ENCODE measurements around the gene ZNF593OS.

ZNF593OS gene

DNA sequence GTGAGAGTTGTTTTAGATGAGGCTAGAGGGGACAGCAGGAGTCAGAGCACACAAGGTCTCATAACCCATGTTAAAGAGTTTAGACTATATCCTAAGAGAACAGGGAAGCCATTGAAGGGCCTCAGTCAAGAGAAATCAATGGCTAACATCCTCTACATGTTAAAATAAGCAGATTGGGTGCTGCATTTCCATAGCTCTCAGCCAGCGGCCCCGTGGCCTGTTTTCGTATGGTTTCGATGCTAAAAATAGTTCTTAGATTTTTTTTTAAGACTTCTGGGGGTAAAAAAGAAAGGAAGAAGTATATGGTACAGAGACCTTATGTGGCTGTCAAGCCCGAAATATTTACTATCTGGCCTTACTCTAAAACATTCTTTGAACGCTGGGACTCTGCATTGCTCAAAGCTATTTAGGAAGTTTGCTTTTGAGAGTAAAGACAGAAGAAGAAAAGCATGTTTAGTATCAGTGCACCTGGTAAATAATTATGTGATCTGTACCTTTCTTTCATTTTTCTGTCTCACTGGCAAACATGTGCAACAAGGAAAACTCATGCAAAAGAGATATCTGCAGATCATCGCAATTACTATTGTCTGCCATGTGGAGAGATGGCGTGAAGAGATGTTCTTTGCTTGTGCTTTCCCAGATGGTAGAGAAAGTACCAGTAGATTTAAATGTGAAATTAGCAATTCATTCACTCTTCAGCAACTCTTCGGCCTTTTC, 51.6 kb downstream of the ZNF593OS start:
- Histone ChIP-seq H3K4me2 (ENCODE audit: low read length) (peak overlapping the region; percentile 9; the same call in 1 of the 2 replicates), H3K9me3 (ENCODE audit: low read length) (no peaks in the 10 kb centered on the region), H3K27ac (ENCODE audit: low read depth, low read length, poor library complexity, severe bottlenecking) (peak overlapping the region; percentile 54), H3K27me3 (ENCODE audit: insufficient read depth, low read length) (no peaks in the 10 kb centered on the region), H3K79me2 (ENCODE audit: insufficient read depth, low read length) (no peaks in the 10 kb centered on the region), H3K4me1 (ENCODE audit: insufficient read depth, low read length, severe bottlenecking) (peaks cover 16% of the 10 kb centered on the region), H3K9me2 (ENCODE audit: low read depth, low read length) (no peaks in the 10 kb centered on the region), H3K4me3 (ENCODE audit: low read depth, low read length, poor library complexity, severe bottlenecking) (no peak overlapping the region), H3K9ac (ENCODE audit: low read length) (no peak overlapping the region), H3F3A (ENCODE audit: insufficient read depth, low read length) (no peaks in the 10 kb centered on the region), H2AFZ (ENCODE audit: low read length) (no peak overlapping the region), H4K20me1 (ENCODE audit: insufficient read depth, low read length) (no peaks in the 10 kb centered on the region), H3K36me3 (ENCODE audit: insufficient read depth, low read length) (peaks cover 57% of the 10 kb centered on the region)
- TF ChIP-seq, protein P1, sequence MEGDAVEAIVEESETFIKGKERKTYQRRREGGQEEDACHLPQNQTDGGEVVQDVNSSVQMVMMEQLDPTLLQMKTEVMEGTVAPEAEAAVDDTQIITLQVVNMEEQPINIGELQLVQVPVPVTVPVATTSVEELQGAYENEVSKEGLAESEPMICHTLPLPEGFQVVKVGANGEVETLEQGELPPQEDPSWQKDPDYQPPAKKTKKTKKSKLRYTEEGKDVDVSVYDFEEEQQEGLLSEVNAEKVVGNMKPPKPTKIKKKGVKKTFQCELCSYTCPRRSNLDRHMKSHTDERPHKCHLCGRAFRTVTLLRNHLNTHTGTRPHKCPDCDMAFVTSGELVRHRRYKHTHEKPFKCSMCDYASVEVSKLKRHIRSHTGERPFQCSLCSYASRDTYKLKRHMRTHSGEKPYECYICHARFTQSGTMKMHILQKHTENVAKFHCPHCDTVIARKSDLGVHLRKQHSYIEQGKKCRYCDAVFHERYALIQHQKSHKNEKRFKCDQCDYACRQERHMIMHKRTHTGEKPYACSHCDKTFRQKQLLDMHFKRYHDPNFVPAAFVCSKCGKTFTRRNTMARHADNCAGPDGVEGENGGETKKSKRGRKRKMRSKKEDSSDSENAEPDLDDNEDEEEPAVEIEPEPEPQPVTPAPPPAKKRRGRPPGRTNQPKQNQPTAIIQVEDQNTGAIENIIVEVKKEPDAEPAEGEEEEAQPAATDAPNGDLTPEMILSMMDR (IDR thresholded peaks at IDR 0.05; ENCODE audit: low read length), result no peak
- TF ChIP-seq EZH2 (IDR thresholded peaks at IDR 0.05; ENCODE audit: borderline replicate concordance, low read length), result no peak
